H1 (cell line): ENCODE measurements around the gene FIBIN. TPM values are rescaled to one million over a fixed set of nuclear protein-coding genes. Genes with fewer than 3 reads are reported as not detected.

Source experiments
- CTCF ChIA-PET: fragments of 300-600 bp; sonication (Branson Sonifier 250); formaldehyde crosslinking; loops from one replicate; lab custom pipeline; 2021; ENCODE audit not compliant: partially characterized antibody; lab: Charles Lee
- POLR2A ChIA-PET: fragments of 300-600 bp; sonication (Branson Sonifier 250); formaldehyde crosslinking; loops from one replicate; lab custom pipeline; 2021; ENCODE audit warnings: inconsistent platforms; ENCODE audit not compliant: partially characterized antibody; lab: Charles Lee
- DNase-seq, 2 experiments: peaks; one replicate each; pipeline versions ENCODE4 v3.0.0 to v3.0.0-alpha.2; 2010 to 2022; ENCODE audit warnings: low spot score in 2 of 2, low read depth in 1 of 2, mixed read lengths in 1 of 2
- FAIRE-seq: peaks from 2 replicates; lab custom pipeline; 2011; peaks lifted over from hg19 to GRCh38; lab: Jason Lieb, UNC
- H2AFZ ChIP-seq: 2 replicates; pipeline ENCODE4 v1.8.1; 2012; ENCODE audit warnings: low read length, inconsistent platforms
- H2AK5ac ChIP-seq: 2 replicates; pipeline ENCODE4 v1.6.1; 2013; ENCODE audit warnings: low read depth, low read length
- H2BK120ac ChIP-seq: replicated peaks from 2 replicates; pipeline ENCODE3; 2013; ENCODE audit warnings: low read depth, low read length, inconsistent platforms
- H2BK12ac ChIP-seq: 2 replicates; pipeline ENCODE4 v1.6.1; 2013; ENCODE audit warnings: low read depth, low read length
- H2BK15ac ChIP-seq: 2 replicates; pipeline ENCODE4 v1.6.1; 2013; ENCODE audit warnings: low read length
- H2BK20ac ChIP-seq: 2 replicates; pipeline ENCODE4 v1.6.1; 2013; ENCODE audit warnings: low read length
- H2BK5ac ChIP-seq: 2 replicates; pipeline ENCODE4 v1.6.1; 2013; ENCODE audit warnings: low read depth, low read length
- H3K14ac ChIP-seq: 2 replicates; pipeline ENCODE4 v1.6.1; 2013; ENCODE audit warnings: inconsistent platforms; ENCODE audit not compliant: insufficient read length
- H3K18ac ChIP-seq: 2 replicates; pipeline ENCODE4 v1.6.1; 2013; ENCODE audit warnings: low read length; ENCODE audit errors: extremely low read depth
- H3K23ac ChIP-seq: 2 replicates; pipeline ENCODE4 v1.6.1; 2013; ENCODE audit warnings: inconsistent platforms; ENCODE audit not compliant: insufficient read length
- H3K23me2 ChIP-seq: 2 replicates; pipeline ENCODE4 v1.6.1; 2013; ENCODE audit warnings: low read depth, low read length
- H3K27ac ChIP-seq: 2 replicates; pipeline ENCODE4 v1.6.1; 2011; ENCODE audit warnings: low read depth, low read length, inconsistent platforms
- H3K27me3 ChIP-seq, 4 experiments: replicated peaks in 1 of 4; 1 replicate in 1 of 4; 2 replicates in 3 of 4; pipeline versions ENCODE4 v1.6.1 to v1.8.1; 2011 to 2013; ENCODE audit warnings: low read length in 3 of 4, mild to moderate bottlenecking in 3 of 4, inconsistent platforms in 2 of 4, mixed read lengths in 2 of 4, moderate library complexity in 1 of 4; ENCODE audit not compliant: control insufficient read depth in 3 of 4, insufficient read depth in 3 of 4; ENCODE audit errors: extremely low read depth in 1 of 4
- H3K36me3 ChIP-seq, 4 experiments: 2 replicates each; pipeline versions ENCODE4 v1.6.1 to v1.8.1; 2011 to 2013; ENCODE audit warnings: mild to moderate bottlenecking in 4 of 4, low read length in 3 of 4, moderate library complexity in 2 of 4, control low read depth in 1 of 4, inconsistent platforms in 1 of 4; ENCODE audit not compliant: insufficient read depth in 4 of 4, control insufficient read depth in 2 of 4
- H3K4ac ChIP-seq: replicated peaks from 2 replicates; pipeline ENCODE3; 2013; ENCODE audit warnings: low read length, low read depth, mixed read lengths, inconsistent platforms; ENCODE audit not compliant: insufficient read length
- H3K4me1 ChIP-seq, 4 experiments: replicated peaks in 1 of 4; 1 replicate in 1 of 4; 2 replicates in 3 of 4; pipeline versions ENCODE4 v1.6.1 to v1.8.1; 2011 to 2013; ENCODE audit warnings: low read length in 3 of 4, inconsistent platforms in 2 of 4, mixed read lengths in 1 of 4; ENCODE audit not compliant: insufficient read depth in 4 of 4, control insufficient read depth in 3 of 4
- H3K4me2 ChIP-seq, 2 experiments: 2 replicates each; pipeline versions ENCODE4 v1.6.1 to v1.8.1; 2011 to 2013; ENCODE audit warnings: low read depth in 2 of 2, low read length in 2 of 2, control low read depth in 1 of 2, inconsistent platforms in 1 of 2, mild to moderate bottlenecking in 1 of 2; ENCODE audit not compliant: insufficient read depth in 1 of 2
- H3K4me3 ChIP-seq, 4 experiments: fragments of 200-600, 300-600 bp in 1 of 4; sonication (generic), shearing (Covaris generic), sonication (Bioruptor Twin) in 1 of 4; 2 replicates each; pipeline versions ENCODE4 v1.5.1 to v1.8.1; 2011 to 2016; ENCODE audit warnings: low read length in 4 of 4, low read depth in 3 of 4, control low read depth in 2 of 4, inconsistent platforms in 2 of 4, mild to moderate bottlenecking in 2 of 4, mixed read lengths in 1 of 4, moderate library complexity in 1 of 4; ENCODE audit not compliant: insufficient read depth in 2 of 4; ENCODE audit errors: extremely low read depth in 1 of 4
- H3K56ac ChIP-seq: replicated peaks from 2 replicates; pipeline ENCODE3; 2013; ENCODE audit warnings: low read depth, mild to moderate bottlenecking, mixed read lengths, low read length, inconsistent platforms; ENCODE audit not compliant: insufficient read length
- H3K79me1 ChIP-seq: 2 replicates; pipeline ENCODE4 v1.6.1; 2013; ENCODE audit warnings: low read depth, low read length, control low read depth
- H3K79me2 ChIP-seq, 2 experiments: 2 replicates each; pipeline versions ENCODE4 v1.6.1 to v1.8.1; 2012 to 2013; ENCODE audit warnings: low read length in 2 of 2, mild to moderate bottlenecking in 2 of 2, inconsistent platforms in 1 of 2; ENCODE audit not compliant: insufficient read depth in 2 of 2, control insufficient read depth in 1 of 2
- H3K9ac ChIP-seq, 4 experiments: replicated peaks in 1 of 4; 1 replicate in 1 of 4; 2 replicates in 3 of 4; pipeline versions ENCODE4 v1.6.1 to v1.8.1; 2011 to 2013; ENCODE audit warnings: low read depth in 3 of 4, low read length in 3 of 4, control low read depth in 2 of 4, mild to moderate bottlenecking in 2 of 4, moderate library complexity in 2 of 4, inconsistent platforms in 1 of 4; ENCODE audit errors: extremely low read depth in 1 of 4
- H3K9me3 ChIP-seq, 2 experiments: 2 replicates each; pipeline versions ENCODE4 v1.6.1 to v1.8.1; 2012 to 2013; ENCODE audit warnings: mild to moderate bottlenecking in 2 of 2, moderate library complexity in 2 of 2, control low read depth in 1 of 2, inconsistent platforms in 1 of 2, low read depth in 1 of 2, low read length in 1 of 2, mixed read lengths in 1 of 2; ENCODE audit not compliant: insufficient read depth in 2 of 2
- H4K20me1 ChIP-seq, 2 experiments: replicated peaks in 1 of 2; 2 replicates each; pipeline versions ENCODE3 to v1.8.1; 2011 to 2013; ENCODE audit warnings: inconsistent platforms in 2 of 2, low read length in 2 of 2, mild to moderate bottlenecking in 1 of 2; ENCODE audit not compliant: insufficient read depth in 2 of 2, control insufficient read depth in 1 of 2
- H4K5ac ChIP-seq: 2 replicates; pipeline ENCODE4 v1.6.1; 2013; ENCODE audit warnings: low read length, low read depth, mixed read lengths, inconsistent platforms; ENCODE audit not compliant: insufficient read length
- H4K8ac ChIP-seq: 2 replicates; pipeline ENCODE4 v1.8.0; 2013; ENCODE audit warnings: mild to moderate bottlenecking, moderate library complexity, low read length, inconsistent platforms; ENCODE audit not compliant: insufficient read depth; ENCODE audit errors: extremely low read depth
- H4K91ac ChIP-seq: replicated peaks from 2 replicates; pipeline ENCODE3; 2013; ENCODE audit warnings: low read length, mixed read lengths, inconsistent platforms; ENCODE audit not compliant: insufficient read length
- BACH1 ChIP-seq: IDR thresholded peaks from 2 replicates; pipeline ENCODE4 v1.6.1; 2012; ENCODE audit warnings: low read length, improper control_type of control experiment
- BCL11A ChIP-seq, 2 experiments: IDR thresholded peaks; one replicate each; pipeline ENCODE4 v1.6.1; 2011; ENCODE audit warnings: low read depth in 2 of 2, low read length in 2 of 2, mild to moderate bottlenecking in 2 of 2
- CTBP2 ChIP-seq: IDR thresholded peaks from 2 replicates; pipeline ENCODE4 v1.7.0; 2011; ENCODE audit warnings: borderline replicate concordance, mild to moderate bottlenecking, moderate library complexity, mixed read lengths, low read length; ENCODE audit not compliant: insufficient read depth, insufficient read length
- CTCF ChIP-seq, 3 experiments: IDR thresholded peaks; 1 replicate in 2 of 3; 2 replicates in 1 of 3; pipeline versions ENCODE4 v1.5.1 to v1.6.1; 2011; ENCODE audit warnings: low read length in 3 of 3, mild to moderate bottlenecking in 3 of 3, inconsistent platforms in 2 of 3, low read depth in 1 of 3, moderate library complexity in 1 of 3; ENCODE audit not compliant: insufficient read depth in 1 of 3; ENCODE audit errors: control extremely low read depth in 1 of 3
- EP300 ChIP-seq, 2 experiments: IDR thresholded peaks; 1 replicate in 1 of 2; 2 replicates in 1 of 2; pipeline ENCODE4 v1.6.1; 2011 to 2012; ENCODE audit warnings: low read depth in 2 of 2, low read length in 2 of 2, mild to moderate bottlenecking in 2 of 2, borderline replicate concordance in 1 of 2, inconsistent platforms in 1 of 2, moderate library complexity in 1 of 2
- HDAC6 ChIP-seq: IDR thresholded peaks from one replicate; pipeline ENCODE4 v1.7.1; 2012; ENCODE audit warnings: low read depth, mild to moderate bottlenecking, inconsistent platforms, low read length, moderate library complexity
- JUND ChIP-seq: IDR thresholded peaks from 2 replicates; pipeline ENCODE4 v1.6.1; 2011; ENCODE audit warnings: mild to moderate bottlenecking, improper control_type of control experiment, low read length
- KDM5A ChIP-seq: fragments of 200-600 bp; IDR thresholded peaks from 2 replicates; pipeline ENCODE4 v1.7.1; 2012; ENCODE audit warnings: mild to moderate bottlenecking, low read length, inconsistent platforms, mixed read lengths
- MAX ChIP-seq: IDR thresholded peaks from 2 replicates; pipeline ENCODE4 v1.6.1; 2012; ENCODE audit warnings: inconsistent platforms
- RFX5 ChIP-seq: IDR thresholded peaks from 2 replicates; pipeline ENCODE4 v1.6.1; 2011; ENCODE audit warnings: low read depth, low read length, improper control_type of control experiment, borderline replicate concordance
- SIN3A ChIP-seq, 2 experiments: IDR thresholded peaks in 1 of 2; conservative IDR thresholded peaks in 1 of 2; 2 replicates each; pipeline ENCODE4 v1.6.1; 2011 to 2012; ENCODE audit warnings: low read length in 2 of 2, improper control_type of control experiment in 1 of 2, low read depth in 1 of 2, mild to moderate bottlenecking in 1 of 2
- SIRT6 ChIP-seq: IDR thresholded peaks from one replicate; pipeline ENCODE4 v1.7.1; 2012; ENCODE audit warnings: low read length, inconsistent platforms
- WGBS, 2 experiments: shearing (Covaris generic) in 1 of 2; methylation state at CpG; one replicate each; pipeline versions ENCODE4 v1.1.6 to v1.1.7; 2013 to 2015; ENCODE audit warnings: low lambda C conversion rate in 2 of 2, mixed read lengths in 2 of 2, inconsistent platforms in 1 of 2, low coverage in 1 of 2, missing lambda C conversion rate in 1 of 2; ENCODE audit not compliant: insufficient replicate concordance in 2 of 2, insufficient coverage in 1 of 2, insufficient read length in 1 of 2; ENCODE audit errors: extremely low coverage in 1 of 2, missing lambda C conversion rate in 1 of 2; 5-methylcytosine and 5-hydroxymethylcytosine counted together
- polyA plus RNA-seq, 7 experiments: library from polyadenylated mRNA; depleted of rRNA in 3 of 7; stranded (reverse) in 5 of 7; unstranded in 2 of 7; fragments of >200 nt in 5 of 7; fragments of 200-250 nt in 2 of 7; gene quantifications; 1 replicate in 5 of 7; 2 replicates in 1 of 7; 4 replicates in 1 of 7; pipeline versions ENCODE4 v1.2.1 to v1.2.3, GENCODE V29; 2011 to 2013; ENCODE audit warnings: missing spikeins in 2 of 7, mixed read lengths in 2 of 7
- total RNA-seq: library from RNA; stranded (reverse); fragmentation: NEBNext Ultra II Directional; extraction: Animal tissue kit (Norgen Biotek cat#: 25700); gene quantifications from 2 replicates; pipeline ENCODE4 v1.2.1, GENCODE V29; 2021

FIBIN gene
- total and polyA plus RNA-seq, 2 of the 8 experiments (the other 6 are each of a cell fraction or from before 2014, with no cell fraction given), result 0.38 to 0.45 TPM

- FAIRE-seq (no peak), DNase-seq (no peak)
- Histone ChIP-seq H3K27ac (no peak overlapping the region), H2BK12ac (no peak overlapping the region), H2BK120ac (no peak overlapping the region), H2BK5ac (no peak overlapping the region), H4K91ac (no peak overlapping the region), H3K14ac (no peak overlapping the region), H4K5ac (no peak overlapping the region), H3K4me1 (no peaks in the 10 kb centered on the region), H3K4me2 (no peak overlapping the region), H3K79me1 (no peaks in the 10 kb centered on the region), H3K23ac (no peak overlapping the region), H3K9me3 (no peaks in the 10 kb centered on the region), H3K56ac (no peak overlapping the region), H2AFZ (no peak overlapping the region), H3K9ac (no peak overlapping the region), H4K20me1 (no peaks in the 10 kb centered on the region), H3K27me3 (no peaks in the 10 kb centered on the region), H2AK5ac (no peak overlapping the region), H2BK20ac (no peak overlapping the region), H3K79me2 (no peaks in the 10 kb centered on the region), H3K23me2 (no peaks in the 10 kb centered on the region; the same call in 1 of the 2 replicates), H4K8ac (no peak overlapping the region), H3K4me3 (no peak overlapping the region), H3K36me3 (no peaks in the 10 kb centered on the region), H3K18ac (no peak overlapping the region), H2BK15ac (no peak overlapping the region), H3K4ac (no peak overlapping the region)
- ChIA-PET POLR2A (no interaction called here), CTCF (interaction anchor here (0.6 kb wide), 1 partner anchor 197 kb away, joined by 3 read pairs; no protein-coding TSS in a partner anchor)
- 75% methylated on average over 1 of the region's 1 CpG; no CpG with 5 or more reads in 1 of the 2 experiments for WGBS, 2 experiments
- TF ChIP-seq SIN3A (conservative IDR thresholded peaks at IDR 0.05 in 1 of 2, IDR thresholded peaks at IDR 0.05 in 1 of 2; ENCODE audit: low read depth in 1 of 2, low read length in 2 of 2) (no peak), RFX5 (no peak), SIRT6 (no peak), JUND (no peak), HDAC6 (no peak), KDM5A (no peak), BACH1 (no peak), CTCF (IDR thresholded peaks at IDR 0.05; ENCODE audit: control extremely low read depth in 1 of 3, insufficient read depth in 1 of 3, low read depth in 1 of 3, low read length in 3 of 3) (no peak), EP300 (IDR thresholded peaks at IDR 0.05; ENCODE audit: borderline replicate concordance in 1 of 2, low read depth in 2 of 2, low read length in 2 of 2) (no peak), MAX (no peak), CTBP2 (no peak), BCL11A (IDR thresholded peaks at IDR 0.05; ENCODE audit: low read depth in 2 of 2, low read length in 2 of 2) (no peak)
These were observed 35.2 kb upstream of the FIBIN start for GRCh38 chr11:26958702-26959049.
